Fibroblast of lung (primary cell): Measurements from ENCODE around the gene SF1. TPM values are rescaled to one million over a fixed set of nuclear protein-coding genes. Genes with fewer than 3 reads are reported as not detected.

ENCODE experiments used
- DNase-seq, 2 donors: peaks; one replicate each; pipeline versions ENCODE4 v3.0.0 to v3.0.0-alpha.2; 2010; ENCODE audit warnings: low read depth in 2 of 2
- H2AFZ ChIP-seq: 2 replicates; pipeline ENCODE4 v1.5.1; 2012; ENCODE audit warnings: low read length, control low read depth, inconsistent platforms
- H3K27ac ChIP-seq: 2 replicates; pipeline ENCODE4 v1.5.1; 2011; ENCODE audit warnings: low read length, control low read depth; ENCODE audit not compliant: insufficient read depth
- H3K27me3 ChIP-seq: 2 replicates; pipeline ENCODE4 v1.5.1; 2011; ENCODE audit warnings: mild to moderate bottlenecking, low read length; ENCODE audit not compliant: control insufficient read depth, insufficient read depth
- H3K36me3 ChIP-seq: 2 replicates; pipeline ENCODE4 v1.5.1; 2011; ENCODE audit warnings: low read length; ENCODE audit not compliant: control insufficient read depth, insufficient read depth
- H3K4me1 ChIP-seq: 2 replicates; pipeline ENCODE4 v1.5.1; 2011; ENCODE audit warnings: low read length; ENCODE audit not compliant: control insufficient read depth, insufficient read depth; ENCODE audit errors: extremely low read depth
- H3K4me2 ChIP-seq: 2 replicates; pipeline ENCODE4 v1.5.1; 2011; ENCODE audit warnings: low read length, control low read depth; ENCODE audit not compliant: insufficient read depth; ENCODE audit errors: extremely low read depth
- H3K4me3 ChIP-seq, 4 experiments: fragments of 200-600 bp in 1 of 4; sonication (generic) in 1 of 4; replicated peaks in 1 of 4; 2 replicates each; pipeline ENCODE4 v1.5.1; 2011 to 2016; ENCODE audit warnings: low read length in 4 of 4, low read depth in 3 of 4, mild to moderate bottlenecking in 3 of 4, control low read depth in 2 of 4, inconsistent platforms in 1 of 4, mixed read lengths in 1 of 4; ENCODE audit not compliant: insufficient read depth in 1 of 4; ENCODE audit errors: control extremely low read depth in 1 of 4
- H3K79me2 ChIP-seq: 2 replicates; pipeline ENCODE4 v1.5.1; 2012; ENCODE audit warnings: mild to moderate bottlenecking, low read length, inconsistent platforms; ENCODE audit not compliant: control insufficient read depth, insufficient read depth
- H3K9ac ChIP-seq: 2 replicates; pipeline ENCODE4 v1.5.1; 2011; ENCODE audit warnings: mild to moderate bottlenecking, low read length, control low read depth; ENCODE audit not compliant: insufficient read depth
- H3K9me3 ChIP-seq: 2 replicates; pipeline ENCODE4 v1.5.1; 2012; ENCODE audit warnings: low read depth, low read length; ENCODE audit not compliant: control insufficient read depth, insufficient read depth
- H4K20me1 ChIP-seq: 2 replicates; pipeline ENCODE4 v1.5.1; 2011; ENCODE audit warnings: low read length; ENCODE audit not compliant: control insufficient read depth, insufficient read depth; ENCODE audit errors: extremely low read depth
- EZH2 ChIP-seq: IDR thresholded peaks from 2 replicates; pipeline ENCODE4 v1.5.1; 2012; ENCODE audit warnings: low read length, control low read depth, mild to moderate bottlenecking; ENCODE audit errors: missing control alignments
- polyA plus RNA-seq, 2 donors: library from polyadenylated mRNA; depleted of rRNA in 1 of 2; stranded (reverse) in 1 of 2; unstranded in 1 of 2; fragments of >200 nt; gene quantifications; 2 replicates each; pipeline ENCODE4 v1.2.1, GENCODE V29; 2011 to 2012; ENCODE audit warnings: missing spikeins in 1 of 2
- total RNA-seq: library from RNA; depleted of rRNA; stranded (reverse); fragments of >200 nt; gene quantifications from 2 replicates; pipeline ENCODE4 v1.2.1, GENCODE V29; 2014
- TF ChIP-seq, protein P1 (sequence below), 2 donors: IDR thresholded peaks in 1 of 2; conservative IDR thresholded peaks in 1 of 2; 1 replicate in 1 of 2; 2 replicates in 1 of 2; pipeline ENCODE4 v1.5.1; 2011 to 2012; ENCODE audit warnings: low read length in 2 of 2, control low read depth in 1 of 2, inconsistent platforms in 1 of 2, low read depth in 1 of 2, mild to moderate bottlenecking in 1 of 2

SF1 gene
- total and polyA plus RNA-seq, 2 donors (not counting 1 experiment from before 2014, with no cell fraction given) = 78.9 to 105 TPM

- H3K4me3 ChIP-seq = no peak overlapping the region
- H3K9me3 ChIP-seq = no peaks in the 10 kb centered on the region
- no peaks in the 10 kb centered on the region for H4K20me1 ChIP-seq
- H3K36me3 ChIP-seq = no peaks in the 10 kb centered on the region
- no peak overlapping the region for H3K27ac ChIP-seq
- no peaks in the 10 kb centered on the region for H3K79me2 ChIP-seq
- no peak overlapping the region for H3K9ac ChIP-seq
- no peak for DNase-seq
- no peak for TF ChIP-seq EZH2
- TF ChIP-seq, protein P1, sequence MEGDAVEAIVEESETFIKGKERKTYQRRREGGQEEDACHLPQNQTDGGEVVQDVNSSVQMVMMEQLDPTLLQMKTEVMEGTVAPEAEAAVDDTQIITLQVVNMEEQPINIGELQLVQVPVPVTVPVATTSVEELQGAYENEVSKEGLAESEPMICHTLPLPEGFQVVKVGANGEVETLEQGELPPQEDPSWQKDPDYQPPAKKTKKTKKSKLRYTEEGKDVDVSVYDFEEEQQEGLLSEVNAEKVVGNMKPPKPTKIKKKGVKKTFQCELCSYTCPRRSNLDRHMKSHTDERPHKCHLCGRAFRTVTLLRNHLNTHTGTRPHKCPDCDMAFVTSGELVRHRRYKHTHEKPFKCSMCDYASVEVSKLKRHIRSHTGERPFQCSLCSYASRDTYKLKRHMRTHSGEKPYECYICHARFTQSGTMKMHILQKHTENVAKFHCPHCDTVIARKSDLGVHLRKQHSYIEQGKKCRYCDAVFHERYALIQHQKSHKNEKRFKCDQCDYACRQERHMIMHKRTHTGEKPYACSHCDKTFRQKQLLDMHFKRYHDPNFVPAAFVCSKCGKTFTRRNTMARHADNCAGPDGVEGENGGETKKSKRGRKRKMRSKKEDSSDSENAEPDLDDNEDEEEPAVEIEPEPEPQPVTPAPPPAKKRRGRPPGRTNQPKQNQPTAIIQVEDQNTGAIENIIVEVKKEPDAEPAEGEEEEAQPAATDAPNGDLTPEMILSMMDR (conservative IDR thresholded peaks at IDR 0.05 in 1 of 2, IDR thresholded peaks at IDR 0.05 in 1 of 2; ENCODE audit: low read depth in 1 of 2, low read length in 2 of 2) = no peak
- no peaks in the 10 kb centered on the region for H3K4me1 ChIP-seq
- no peak overlapping the region for H2AFZ ChIP-seq
- peaks cover 49% of the 10 kb centered on the region for H3K27me3 ChIP-seq
- H3K4me2 ChIP-seq = no peak overlapping the region
These were observed 62.4 kb downstream of the SF1 start for GRCh38 chr11:64715756-64716472.

GRCh38 chr11:64715110-64715509 is 63.2 kb downstream of the SF1 start:
- H3K27ac ChIP-seq = no peak overlapping the region
- no peaks in the 10 kb centered on the region for H4K20me1 ChIP-seq
- H3K4me3 ChIP-seq = no peak overlapping the region
- H3K4me2 ChIP-seq = no peak overlapping the region
- no peaks in the 10 kb centered on the region for H3K9me3 ChIP-seq
- no peak overlapping the region for H3K9ac ChIP-seq
- no peaks in the 10 kb centered on the region for H3K36me3 ChIP-seq
- no peak for TF ChIP-seq EZH2
- TF ChIP-seq, protein P1 (conservative IDR thresholded peaks at IDR 0.05 in 1 of 2, IDR thresholded peaks at IDR 0.05 in 1 of 2; ENCODE audit: low read depth in 1 of 2, low read length in 2 of 2) = no peak
- no peak overlapping the region for H2AFZ ChIP-seq
- H3K27me3 ChIP-seq = peaks cover 48% of the 10 kb centered on the region
- DNase-seq = no peak
- no peaks in the 10 kb centered on the region for H3K79me2 ChIP-seq
- H3K4me1 ChIP-seq = no peaks in the 10 kb centered on the region

GRCh38 chr11:64714666-64715065 is 63.7 kb downstream of the SF1 start:
- no peaks in the 10 kb centered on the region for H3K4me1 ChIP-seq
- H3K9me3 ChIP-seq = no peaks in the 10 kb centered on the region
- H3K27ac ChIP-seq = no peak overlapping the region
- H4K20me1 ChIP-seq = no peaks in the 10 kb centered on the region
- no peaks in the 10 kb centered on the region for H3K36me3 ChIP-seq
- TF ChIP-seq, protein P1 (conservative IDR thresholded peaks at IDR 0.05 in 1 of 2, IDR thresholded peaks at IDR 0.05 in 1 of 2; ENCODE audit: low read depth in 1 of 2, low read length in 2 of 2) = no peak
- TF ChIP-seq EZH2 = no peak
- no peaks in the 10 kb centered on the region for H3K79me2 ChIP-seq
- H3K4me2 ChIP-seq = no peak overlapping the region
- no peak for DNase-seq
- H3K9ac ChIP-seq = no peak overlapping the region
- no peak overlapping the region for H2AFZ ChIP-seq
- H3K27me3 ChIP-seq = peaks cover 45% of the 10 kb centered on the region
- H3K4me3 ChIP-seq = no peak overlapping the region

Other genes with a start within 250 kb of the SF1 start
- gene SLC22A11, start 222.6 kb downstream of the SF1 start, total RNA-seq = not detected in 2 replicates
- not detected in 2 replicates for gene SLC22A11, start 222.6 kb downstream of the SF1 start, polyA plus RNA-seq
- gene SLC22A12, start 187.3 kb downstream of the SF1 start, total RNA-seq = not detected in 2 replicates
- not detected in 2 replicates for gene SLC22A12, start 187.3 kb downstream of the SF1 start, polyA plus RNA-seq
- under 0.01 and 0.26 TPM in 2 replicates for gene NRXN2, start 55.3 kb downstream of the SF1 start, total RNA-seq
- 0.75 TPM in 1 of 2 replicates, not detected in the other for gene NRXN2, start 55.3 kb downstream of the SF1 start, polyA plus RNA-seq
- 0.26 and 1.2 TPM in 2 replicates for gene RASGRP2, start 34.4 kb downstream of the SF1 start, total RNA-seq
- gene RASGRP2, start 34.4 kb downstream of the SF1 start, polyA plus RNA-seq = 0.71 and 5.2 TPM in 2 replicates
- 0.26 and 0.50 TPM in 2 replicates for gene PYGM, start 18.6 kb downstream of the SF1 start, total RNA-seq
- gene PYGM, start 18.6 kb downstream of the SF1 start, polyA plus RNA-seq = 0.18 and 1.9 TPM in 2 replicates
- 4.9 and 9.2 TPM in 2 replicates for gene MAP4K2, start 24.7 kb upstream of the SF1 start, total RNA-seq
- gene MAP4K2, start 24.7 kb upstream of the SF1 start, polyA plus RNA-seq = 6.4 and 9.2 TPM in 2 replicates
- gene MEN1, start 32.0 kb upstream of the SF1 start, total RNA-seq = 12.1 and 13.7 TPM in 2 replicates
- gene MEN1, start 32.0 kb upstream of the SF1 start, polyA plus RNA-seq = 8.9 and 14.2 TPM in 2 replicates
- gene CDC42BPG, start 66.1 kb upstream of the SF1 start, total RNA-seq = 0.33 and 0.77 TPM in 2 replicates
- gene CDC42BPG, start 66.1 kb upstream of the SF1 start, polyA plus RNA-seq = 0.02 and 0.03 TPM in 2 replicates
- 40.8 and 71.3 TPM in 2 replicates for gene EHD1, start 100.1 kb upstream of the SF1 start, total RNA-seq
- gene EHD1, start 100.1 kb upstream of the SF1 start, polyA plus RNA-seq = 240 and 248 TPM in 2 replicates
- 7.4 and 9.9 TPM in 2 replicates for gene ATG2A, start 138.7 kb upstream of the SF1 start, total RNA-seq
- 3.1 and 5.1 TPM in 2 replicates for gene ATG2A, start 138.7 kb upstream of the SF1 start, polyA plus RNA-seq
- gene PPP2R5B, start 146.1 kb upstream of the SF1 start, total RNA-seq = 6.2 and 12.1 TPM in 2 replicates
- gene PPP2R5B, start 146.1 kb upstream of the SF1 start, polyA plus RNA-seq = 10.9 and 12.4 TPM in 2 replicates
- not detected in 2 replicates for gene GPHA2, start 157.4 kb upstream of the SF1 start, total RNA-seq
- not detected in 2 replicates for gene GPHA2, start 157.4 kb upstream of the SF1 start, polyA plus RNA-seq
- gene MAJIN, start 193.6 kb upstream of the SF1 start, total RNA-seq = not detected in 2 replicates
- not detected in 2 replicates for gene MAJIN, start 193.6 kb upstream of the SF1 start, polyA plus RNA-seq
- 2.1 TPM in 2 replicates for gene BATF2, start 218.4 kb upstream of the SF1 start, total RNA-seq
- 1.0 and 1.5 TPM in 2 replicates for gene BATF2, start 218.4 kb upstream of the SF1 start, polyA plus RNA-seq
- gene ARL2, start 235.6 kb upstream of the SF1 start, total RNA-seq = 99.9 and 138 TPM in 2 replicates
- 99.2 and 173 TPM in 2 replicates for gene ARL2, start 235.6 kb upstream of the SF1 start, polyA plus RNA-seq
- gene SNX15, start 248.9 kb upstream of the SF1 start, total RNA-seq = 11.3 and 14.4 TPM in 2 replicates
- gene SNX15, start 248.9 kb upstream of the SF1 start, polyA plus RNA-seq = 10.2 and 15.2 TPM in 2 replicates